HepG2 (cell line): ENCODE measurements around the gene DYNC2H1. TPM values are rescaled to one million over a fixed set of nuclear protein-coding genes. Genes with fewer than 3 reads are reported as not detected.

Source experiments
- ATAC-seq: fragments of 200-7000 bp; cut with Tn5 transposase; 3 replicates; pipeline ENCODE4 v1.9.1; 2020; ENCODE audit warnings: mild to moderate bottlenecking, moderate library complexity
- BruUV-seq: library from RNA; stranded (reverse); fragments of 400-500 nt; replicated peaks from 2 replicates; lab custom pipeline; 2021; lab: Mats Ljungman, UMichigan
- CTCF ChIA-PET: fragments of 300-600 bp; formaldehyde crosslinking; extraction: SDS; loops from one replicate; lab custom pipeline; 2021; ENCODE audit warnings: low total read pairs, inconsistent platforms, low intra/inter-chr PET ratio; lab: Yijun Ruan, JAX
- POLR2A ChIA-PET: fragments of 350-600 bp; sonication (Branson Sonifier 250); formaldehyde crosslinking; loops from one replicate; lab custom pipeline; 2020; ENCODE audit warnings: antibody characterized with exemption, inconsistent platforms; lab: Yijun Ruan, JAX
- DNase-seq: peaks from one replicate; pipeline ENCODE4 v3.0.0-alpha.2; 2015; ENCODE audit warnings: low spot score
- FAIRE-seq: peaks from 3 replicates; lab custom pipeline; 2011; peaks lifted over from hg19 to GRCh38; lab: Jason Lieb, UNC
- H2AFZ ChIP-seq: one replicate; pipeline ENCODE4 v1.6.1; 2011; ENCODE audit warnings: low read length, inconsistent platforms
- H3K27ac ChIP-seq: fragments of 300-600 bp; 3 replicates; pipeline ENCODE4 v1.8.0; 2011; ENCODE audit warnings: mixed run types, mild to moderate bottlenecking, mixed read lengths, low read length, inconsistent platforms; ENCODE audit not compliant: insufficient read depth; ENCODE audit errors: extremely low read length
- H3K27me3 ChIP-seq, 2 experiments: fragments of 200-600 bp in 1 of 2; 2 replicates in 1 of 2; 3 replicates in 1 of 2; pipeline versions ENCODE4 v1.6.0 to v1.8.0; 2011; ENCODE audit warnings: low read length in 2 of 2, mild to moderate bottlenecking in 2 of 2, moderate library complexity in 2 of 2, inconsistent platforms in 1 of 2; ENCODE audit not compliant: insufficient read depth in 2 of 2, control insufficient read depth in 1 of 2
- H3K36me3 ChIP-seq, 2 experiments: fragments of 200-600 bp in 1 of 2; replicated peaks in 1 of 2; 2 replicates in 1 of 2; 3 replicates in 1 of 2; pipeline versions ENCODE4 v1.5.1 to v1.8.0; 2011; ENCODE audit warnings: low read length in 2 of 2, inconsistent platforms in 1 of 2; ENCODE audit not compliant: insufficient read depth in 2 of 2, control insufficient read depth in 1 of 2
- H3K4me1 ChIP-seq: 2 replicates; pipeline ENCODE4 v1.5.1; 2012; ENCODE audit warnings: low read length, inconsistent platforms; ENCODE audit not compliant: insufficient read depth
- H3K4me2 ChIP-seq: 2 replicates; pipeline ENCODE4 v1.6.0; 2011; ENCODE audit warnings: low read depth, low read length, inconsistent platforms
- H3K4me3 ChIP-seq, 3 experiments: fragments of 200-600 bp in 1 of 3; sonication (generic), shearing (Covaris generic) in 1 of 3; replicated peaks in 1 of 3; 2 replicates each; pipeline ENCODE4 v1.5.1; 2011 to 2016; ENCODE audit warnings: low read length in 3 of 3, inconsistent platforms in 2 of 3, low read depth in 2 of 3, mild to moderate bottlenecking in 2 of 3, control low read depth in 1 of 3, mixed read lengths in 1 of 3; ENCODE audit not compliant: insufficient read depth in 1 of 3
- H3K79me2 ChIP-seq: one replicate; pipeline ENCODE4 v1.6.1; 2011; ENCODE audit warnings: low read length, inconsistent platforms; ENCODE audit not compliant: insufficient read depth
- H3K9ac ChIP-seq: 2 replicates; pipeline ENCODE4 v1.6.0; 2011; ENCODE audit warnings: mild to moderate bottlenecking, low read depth, low read length, inconsistent platforms; ENCODE audit not compliant: insufficient read depth
- H3K9me3 ChIP-seq: 2 replicates; pipeline ENCODE4 v1.5.1; 2012; ENCODE audit warnings: mild to moderate bottlenecking, low read length
- H4K20me1 ChIP-seq: 2 replicates; pipeline ENCODE4 v1.6.0; 2011; ENCODE audit warnings: inconsistent platforms, mild to moderate bottlenecking, low read length, moderate library complexity; ENCODE audit not compliant: insufficient read depth
- ASH2L ChIP-seq: fragments of 300-600, 200-600 bp; sonication (generic); IDR thresholded peaks from 2 replicates; pipeline ENCODE4 v1.7.0; 2017; ENCODE audit warnings: low read depth, mild to moderate bottlenecking, moderate library complexity, mixed read lengths, low read length; ENCODE audit not compliant: insufficient read length
- GATA4 ChIP-seq: sonication (generic); IDR thresholded peaks from 2 replicates; pipeline ENCODE4 v1.6.1; 2016; ENCODE audit warnings: antibody characterized with exemption, low read depth, borderline replicate concordance
- MAFK ChIP-seq, 2 experiments: IDR thresholded peaks in 1 of 2; conservative IDR thresholded peaks in 1 of 2; 2 replicates each; pipeline ENCODE4 v1.6.1; 2011; ENCODE audit warnings: improper control_type of control experiment in 2 of 2, low read length in 2 of 2
- MBD4 ChIP-seq: IDR thresholded peaks from 2 replicates; pipeline ENCODE4 v1.6.1; 2012; ENCODE audit warnings: low read length, inconsistent platforms, borderline replicate concordance
- MED13 ChIP-seq: sonication (generic); formaldehyde crosslinking; IDR thresholded peaks from 2 replicates; pipeline ENCODE4 v1.5.0; 2020; ENCODE audit warnings: missing genetic modification reagents
- MXD3 ChIP-seq: IDR thresholded peaks from 2 replicates; pipeline ENCODE4 v1.6.1; 2016; ENCODE audit warnings: mild to moderate bottlenecking, missing biosample characterization, missing genetic modification reagents
- NFE2L2 ChIP-seq: fragments of 150-350 bp; IDR thresholded peaks from 2 replicates; pipeline ENCODE4 v1.6.1; 2014; ENCODE audit warnings: low read length
- NPAS2 ChIP-seq: sonication (generic); formaldehyde crosslinking; IDR thresholded peaks from 2 replicates; pipeline ENCODE4 v1.8.0; 2022; ENCODE audit warnings: mild to moderate bottlenecking, missing genetic modification reagents, borderline replicate concordance
- NR3C1 ChIP-seq: sonication (generic); formaldehyde crosslinking; IDR thresholded peaks from 2 replicates; pipeline ENCODE4 v1.4.0; 2020; ENCODE audit warnings: missing genetic modification reagents
- SMAD9 ChIP-seq: sonication (generic); formaldehyde crosslinking; IDR thresholded peaks from 2 replicates; pipeline ENCODE4 v1.5.1; 2020; ENCODE audit warnings: mild to moderate bottlenecking, missing genetic modification reagents
- TP53 ChIP-seq: sonication (generic); formaldehyde crosslinking; conservative IDR thresholded peaks from 2 replicates; pipeline ENCODE4 v1.4.0; 2020; ENCODE audit warnings: missing genetic modification reagents
- ZBTB33 ChIP-seq: sonication (generic); formaldehyde crosslinking; IDR thresholded peaks from 2 replicates; pipeline ENCODE4 v1.4.0; 2020; ENCODE audit warnings: missing genetic modification reagents
- ZNF180 ChIP-seq: sonication (generic); formaldehyde crosslinking; IDR thresholded peaks from 2 replicates; pipeline ENCODE4 v1.4.0; 2020; ENCODE audit warnings: low read depth, missing genetic modification reagents, borderline replicate concordance
- ZNF367 ChIP-seq: sonication (generic); formaldehyde crosslinking; IDR thresholded peaks from 2 replicates; pipeline ENCODE4 v1.4.0; 2020; ENCODE audit warnings: missing genetic modification reagents, borderline replicate concordance
- ZNF530 ChIP-seq: sonication (generic); formaldehyde crosslinking; IDR thresholded peaks from 2 replicates; pipeline ENCODE4 v1.5.0; 2020; ENCODE audit warnings: low read depth, mild to moderate bottlenecking, missing genetic modification reagents
- ZNF747 ChIP-seq: sonication (generic); formaldehyde crosslinking; IDR thresholded peaks from 2 replicates; pipeline ENCODE4 v1.8.1; 2023; ENCODE audit warnings: missing genetic modification reagents, mild to moderate bottlenecking, borderline replicate concordance
- ZNF800 ChIP-seq: sonication (generic); formaldehyde crosslinking; IDR thresholded peaks from 2 replicates; pipeline ENCODE4 v1.4.0; 2020; ENCODE audit warnings: missing genetic modification reagents
- WGBS: methylation state at CpG from one replicate; pipeline ENCODE4 v1.1.6; 2017; ENCODE audit warnings: low lambda C conversion rate; 5-methylcytosine and 5-hydroxymethylcytosine counted together
- in situ Hi-C: cut with HindIII; loops from 2 replicates; pipeline ENCODE4 v1.10.0; 2017; ENCODE audit warnings: low pct_unique_long_range_greater_than_20kb; ENCODE audit not compliant: extremely low pct_ligation_motif_present
- intact Hi-C: fragments of 100-400 bp; cut with micrococcal nuclease; formaldehyde crosslinking; loops from one replicate; pipeline ENCODE4 v1.10.0; 2022; ENCODE audit not compliant: unreplicated experiment
- polyA plus RNA-seq, 8 experiments: library from polyadenylated mRNA; depleted of rRNA in 3 of 8; stranded (reverse) in 7 of 8; unstranded in 1 of 8; fragments of >200 nt; fragmentation: Illumina TruSeq in 4 of 8; extraction: Trizol in 4 of 8; gene quantifications; 2 replicates each; pipeline versions ENCODE4 v1.2.1 to v1.2.3, GENCODE V29; 2011 to 2016; ENCODE audit warnings: low read depth in 4 of 8, missing spikeins in 1 of 8, mixed read lengths in 1 of 8; ENCODE audit not compliant: insufficient read depth in 1 of 8
- total RNA-seq, 5 experiments: library from RNA; depleted of rRNA; stranded (reverse); fragments of >200 nt; fragmentation: Illumina TruSeq; extraction: Trizol; gene quantifications; 2 replicates each; pipeline ENCODE4 v1.2.3, GENCODE V29; 2016; ENCODE audit warnings: low read depth in 1 of 5

The DYNC2H1 gene
- total and polyA plus RNA-seq, 2 of the 13 experiments (the other 11 are each of a cell fraction or from before 2014, with no cell fraction given), result 0.49 to 0.66 TPM

GRCh38 chr11:103279821-103280220 is 170.6 kb downstream of the DYNC2H1 start:
- no peak for ATAC-seq
- Histone ChIP-seq H3K4me3 (no peak overlapping the region), H3K4me2 (no peak overlapping the region)

GRCh38 chr11:103281301-103281700 is 172.1 kb downstream of the DYNC2H1 start:
- no peaks in the 10 kb centered on the region for H3K4me1 ChIP-seq
- in situ Hi-C loops, result no loop called here
- ATAC-seq, result no peak
- no peak overlapping the region for H3K27ac ChIP-seq
- no peak overlapping the region for H2AFZ ChIP-seq
- no peaks in the 10 kb centered on the region for H3K36me3 ChIP-seq
- DNase-seq, result no peak
- H3K4me2 ChIP-seq, result no peak overlapping the region
- no peak overlapping the region for H3K4me3 ChIP-seq
- H3K79me2 ChIP-seq, result no peaks in the 10 kb centered on the region
- POLR2A ChIA-PET, result no interaction called here
- H3K27me3 ChIP-seq, result no peaks in the 10 kb centered on the region
- H4K20me1 ChIP-seq, result no peaks in the 10 kb centered on the region
- H3K9ac ChIP-seq, result no peak overlapping the region
- intact Hi-C loops, result no loop called here
- WGBS, result 6% methylated on average over 1 of the region's 1 CpG
- CTCF ChIA-PET, result no interaction called here
- BruUV-seq, result no TSS peak
- FAIRE-seq, result no peak
- H3K9me3 ChIP-seq, result no peaks in the 10 kb centered on the region
- TF ChIP-seq SMAD9, result no peak
- TF ChIP-seq NPAS2 (CRISPR knock-in tag), result no peak
- TF ChIP-seq ZBTB33 (CRISPR knock-in tag), result no peak
- no peak for TF ChIP-seq TP53 (CRISPR knock-in tag)
- no peak for TF ChIP-seq ZNF800 (CRISPR knock-in tag)
- no peak for TF ChIP-seq ASH2L
- no peak for TF ChIP-seq NFE2L2
- no peak for TF ChIP-seq ZNF530 (CRISPR knock-in tag)
- TF ChIP-seq ZNF747 (CRISPR knock-in tag), result no peak
- TF ChIP-seq ZNF367 (CRISPR knock-in tag), result no peak
- TF ChIP-seq NR3C1 (CRISPR knock-in tag), result no peak
- TF ChIP-seq MXD3 (CRISPR knock-in tag), result no peak
- TF ChIP-seq MBD4, result no peak
- no peak for TF ChIP-seq GATA4
- no peak for TF ChIP-seq ZNF180 (CRISPR knock-in tag)

More at GRCh38 chr11:103279821-103280220, 170.6 kb downstream of the DYNC2H1 start:
- Histone ChIP-seq H3K27me3 (no peaks in the 10 kb centered on the region), H3K4me1 (no peaks in the 10 kb centered on the region), H2AFZ (no peak overlapping the region), H3K27ac (no peak overlapping the region), H4K20me1 (no peaks in the 10 kb centered on the region), H3K9me3 (no peaks in the 10 kb centered on the region), H3K79me2 (no peaks in the 10 kb centered on the region), H3K36me3 (no peaks in the 10 kb centered on the region), H3K9ac (no peak overlapping the region)
- CTCF ChIA-PET, result no interaction called here
- no peak for DNase-seq
- intact Hi-C loops, result no loop called here
- in situ Hi-C loops, result no loop called here
- BruUV-seq, result no TSS peak
- POLR2A ChIA-PET, result no interaction called here
- no peak for FAIRE-seq
- TF ChIP-seq MED13 (CRISPR knock-in tag) (no peak), NFE2L2 (peak; percentile 22; the same call in 1 of the 2 replicates), MAFK (conservative IDR thresholded peaks at IDR 0.05 in 1 of 2, IDR thresholded peaks at IDR 0.05 in 1 of 2; ENCODE audit: low read length in 2 of 2) (peak; percentile 25 to 38; a peak in 1 of 4 replicates)
